Adrenal gland (tissue), 12 donors: ENCODE measurements around the gene RNF10. TPM values are rescaled to one million over a fixed set of nuclear protein-coding genes. Genes with fewer than 3 reads are reported as not detected.
A peak's percentile ranks its signal among the peaks of the same experiment; 100 is the strongest.

Experiments
- DNase-seq, 7 donors: peaks; one replicate each; pipeline ENCODE4 v3.0.0-alpha.2; 2019 to 2020
- H3K27ac ChIP-seq, 5 donors: fragments of 200-600 bp; sonication (generic) in 4 of 5; 1 replicate in 3 of 5; 2 replicates in 2 of 5; pipeline versions ENCODE4 v1.5.1 to v1.8.0; 2016 to 2020; ENCODE audit warnings: mild to moderate bottlenecking in 1 of 5
- H3K27me3 ChIP-seq: fragments of 200-600 bp; 2 replicates; pipeline ENCODE4 v1.8.0; 2021
- H3K36me3 ChIP-seq, 2 donors: fragments of 200-600 bp; replicated peaks in 1 of 2; 1 replicate in 1 of 2; 2 replicates in 1 of 2; pipeline versions ENCODE4 v1.5.1 to v1.8.0; 2018 to 2022
- H3K4me1 ChIP-seq, 2 donors: fragments of 200-600 bp; replicated peaks in 1 of 2; 1 replicate in 1 of 2; 2 replicates in 1 of 2; pipeline versions ENCODE4 v1.5.1 to v1.8.0; 2018 to 2021
- H3K4me3 ChIP-seq, 4 donors: fragments of 200-600 bp; sonication (generic) in 3 of 4; one replicate each; pipeline ENCODE4 v1.5.1; 2016 to 2018
- H3K9me3 ChIP-seq, 3 donors: fragments of 200-600 bp; sonication (generic) in 1 of 3; replicated peaks in 1 of 3; 1 replicate in 2 of 3; 2 replicates in 1 of 3; pipeline versions ENCODE4 v1.5.1 to v1.8.0; 2016 to 2021
- CTCF ChIP-seq, 6 experiments: fragments of 450-650 bp in 4 of 6; fragments of 200-600 bp in 2 of 6; sonication (generic) in 1 of 6; IDR thresholded peaks; 1 replicate in 5 of 6; 2 replicates in 1 of 6; pipeline versions ENCODE4 v1.5.1 to v1.8.0; 2016 to 2021; ENCODE audit warnings: antibody characterized with exemption in 6 of 6, mild to moderate bottlenecking in 2 of 6, moderate library complexity in 1 of 6
- POLR2A ChIP-seq, 2 donors: fragments of 450-650 bp; IDR thresholded peaks; one replicate each; pipeline ENCODE4 v1.6.1; 2017; ENCODE audit warnings: antibody characterized with exemption in 2 of 2, mild to moderate bottlenecking in 2 of 2, moderate library complexity in 1 of 2
- WGBS, 4 donors: extraction: QIAGEN DNeasy Blood & Tissue Kit in 2 of 4; methylation state at CpG; one replicate each; pipeline versions ENCODE4 v1.1.5 to v1.1.7; 2013 to 2017; 5-methylcytosine and 5-hydroxymethylcytosine counted together
- intact Hi-C, 2 donors: fragments of 100-400 bp; cut with DNase I; formaldehyde crosslinking; loops; one replicate each; pipeline versions ENCODE4 v1.14.1 to v1.15.0; 2022 to 2023
- polyA plus RNA-seq, 3 donors: library from polyadenylated mRNA; stranded (reverse); fragments of 200-250 nt in 2 of 3; fragments of 350-450 nt in 1 of 3; fragmentation: Illumina TruSeq in 1 of 3; extraction: RNeasy Lipid Tissue Mini Kit (QIAGEN cat#74804) in 1 of 3; gene quantifications; one replicate each; pipeline ENCODE4 v1.2.3, GENCODE V29; 2013 to 2014
- total RNA-seq, 9 donors: library from RNA; depleted of rRNA in 4 of 9; stranded (reverse); fragments of >200 nt in 4 of 9; fragments of 120-200 nt in 1 of 9; fragmentation: NEBNext Ultra II Directional in 1 of 9; extraction: Animal tissue kit (Norgen Biotek cat#: 25700) in 1 of 9; gene quantifications; one replicate each; pipeline versions ENCODE4 v1.1.0 to v1.2.4, GENCODE V29; 2013 to 2023
- donor health status: healthy with polysubstance abuse.
- donor health status: Bipolar disorder and iron deficiency.
- donor health status: DM: yes; HTN: yes; CAD: no.
- donor health status: DM: no; HTN: no; CAD: no.
- donor health status: DM: no; HTN: no; CAD: no.
- donor health status: DM: yes; HTN: yes; CAD: no.

The RNF10 gene
- total and polyA plus RNA-seq, 12 donors = 99.9 to 741 (median 257) TPM

GRCh38 chr12:120488057-120488640, 46.0 kb upstream of the RNF10 start:
- H3K4me3 ChIP-seq = no peak overlapping the region
- no peaks in the 10 kb centered on the region for H3K27me3 ChIP-seq
- H3K9me3 ChIP-seq = no peaks in the 10 kb centered on the region
- peaks cover 10 to 11% of the 10 kb centered on the region in 2 donors for H3K4me1 ChIP-seq
- H3K27ac ChIP-seq = peak overlapping the region; percentile 24 to 81 (median 55)
- intact Hi-C loops = no loop called here
- 61 to 70% (median 63%) methylated on average over 5 of the region's 5 CpGs for WGBS, 4 donors
- DNase-seq = peak in 1 of 7 donors; percentile 21
- TF ChIP-seq CTCF (IDR thresholded peaks at IDR 0.05) (no peak), POLR2A (IDR thresholded peaks at IDR 0.05) (no peak)
- H3K36me3 ChIP-seq = no peaks in the 10 kb centered on the region

GRCh38 chr12:120489018-120489417, 45.1 kb upstream of the RNF10 start:
- intact Hi-C loops = no loop called here
- Histone ChIP-seq H3K27me3 (no peaks in the 10 kb centered on the region), H3K4me1 (peaks cover 10 to 11% of the 10 kb centered on the region in 2 donors), H3K4me3 (no peak overlapping the region), H3K36me3 (no peaks in the 10 kb centered on the region), H3K9me3 (no peaks in the 10 kb centered on the region), H3K27ac (no peak overlapping the region)
- no peak for DNase-seq
- 96 to 98% (median 97%) methylated on average over 4 of the region's 4 CpGs for WGBS, 4 donors
- TF ChIP-seq CTCF (IDR thresholded peaks at IDR 0.05) (no peak), POLR2A (IDR thresholded peaks at IDR 0.05) (no peak)

GRCh38 chr12:120490325-120490724, 43.8 kb upstream of the RNF10 start:
- Histone ChIP-seq H3K27ac (no peak overlapping the region), H3K9me3 (no peaks in the 10 kb centered on the region), H3K27me3 (no peaks in the 10 kb centered on the region), H3K4me3 (no peak overlapping the region), H3K4me1 (peaks cover 15 to 17% of the 10 kb centered on the region in 2 donors), H3K36me3 (no peaks in the 10 kb centered on the region)
- TF ChIP-seq POLR2A (IDR thresholded peaks at IDR 0.05) (no peak), CTCF (IDR thresholded peaks at IDR 0.05) (no peak)
- intact Hi-C loops = no loop called here
- no peak for DNase-seq
- WGBS, 4 donors = 88 to 100% (median 93%) methylated on average over 5 of the region's 5 CpGs

- no peak for TF ChIP-seq POLR2A (IDR thresholded peaks at IDR 0.05)
- TF ChIP-seq CTCF (IDR thresholded peaks at IDR 0.05) = no peak
- DNase-seq = no peak
- Histone ChIP-seq H3K9me3 (no peaks in the 10 kb centered on the region), H3K27me3 (no peaks in the 10 kb centered on the region), H3K4me1 (peaks cover 17 to 18% of the 10 kb centered on the region in 2 donors), H3K27ac (no peak overlapping the region), H3K4me3 (no peak overlapping the region), H3K36me3 (no peaks in the 10 kb centered on the region)
- intact Hi-C loops = no loop called here
- WGBS, 4 donors = 83 to 90% (median 86%) methylated on average over 2 of the region's 2 CpGs
Observed at GRCh38 chr12:120490833-120491512, 43.2 kb upstream of the RNF10 start.
